K562 (cell line): ENCODE measurements around the gene ALOXE3. TPM values are rescaled to one million over a fixed set of nuclear protein-coding genes. Genes with fewer than 3 reads are reported as not detected.
A peak's percentile ranks its signal among the peaks of the same experiment; 100 is the strongest.

Experiments
- ATF7 ChIP-seq: fragments of 450-650 bp; IDR thresholded peaks from 2 replicates; pipeline ENCODE4 v1.7.1; 2014; ENCODE audit warnings: mild to moderate bottlenecking, moderate library complexity
- CXXC5 ChIP-seq: fragments of 250-450 bp; sonication (Bioruptor Pico); IDR thresholded peaks from 2 replicates; pipeline ENCODE4 v1.8.0; 2022; ENCODE audit warnings: inconsistent platforms, mild to moderate bottlenecking, moderate library complexity
- DMBX1 ChIP-seq: fragments of 250-450 bp; sonication (Bioruptor Pico); IDR thresholded peaks from 2 replicates; pipeline ENCODE4 v1.8.0; 2022; ENCODE audit warnings: inconsistent platforms, mild to moderate bottlenecking, moderate library complexity, borderline replicate concordance
- E2F3 ChIP-seq: fragments of 250-450 bp; sonication (Bioruptor Pico); IDR thresholded peaks from 2 replicates; pipeline ENCODE4 v1.4.0; 2020; ENCODE audit warnings: mild to moderate bottlenecking
- EGR1 ChIP-seq: fragments of 450-650 bp; conservative IDR thresholded peaks from 2 replicates; pipeline ENCODE4 v1.6.1; 2017; ENCODE audit warnings: mild to moderate bottlenecking
- HCFC1 ChIP-seq: IDR thresholded peaks from 2 replicates; pipeline ENCODE4 v1.6.1; 2012; ENCODE audit warnings: low read depth, low read length, improper control_type of control experiment
- JUND ChIP-seq, 2 experiments: IDR thresholded peaks; 2 replicates in 1 of 2; 3 replicates in 1 of 2; pipeline ENCODE4 v1.6.1; 2011; ENCODE audit warnings: borderline replicate concordance in 2 of 2, low read depth in 2 of 2, low read length in 2 of 2, improper control_type of control experiment in 1 of 2, missing biosample characterization in 1 of 2, missing genetic modification characterization in 1 of 2, missing genetic modification reagents in 1 of 2
- MAFF ChIP-seq: IDR thresholded peaks from 2 replicates; pipeline ENCODE4 v1.6.1; 2012; ENCODE audit warnings: low read length, improper control_type of control experiment
- MTA3 ChIP-seq: fragments of 450-650 bp; formaldehyde crosslinking; IDR thresholded peaks from 2 replicates; pipeline ENCODE4 v1.6.1; 2017; ENCODE audit warnings: mild to moderate bottlenecking, borderline replicate concordance
- NR1H2 ChIP-seq: sonication (generic); formaldehyde crosslinking; IDR thresholded peaks from 2 replicates; pipeline ENCODE4 v1.4.0; 2020; ENCODE audit warnings: mild to moderate bottlenecking, missing genetic modification reagents
- RAD21 ChIP-seq, 2 experiments: fragments of 250-450 bp in 1 of 2; fragments of 450-650 bp in 1 of 2; sonication (Bioruptor Pico) in 1 of 2; formaldehyde crosslinking in 1 of 2; IDR thresholded peaks in 1 of 2; conservative IDR thresholded peaks in 1 of 2; 2 replicates each; pipeline versions ENCODE4 v1.4.0 to v1.8.0; 2020 to 2022; ENCODE audit warnings: mild to moderate bottlenecking in 2 of 2, moderate library complexity in 1 of 2
- RB1 ChIP-seq: fragments of 450-650 bp; IDR thresholded peaks from 2 replicates; pipeline ENCODE4 v1.6.1; 2017; ENCODE audit warnings: low read depth, mild to moderate bottlenecking
- SLC30A9 ChIP-seq: fragments of 250-450 bp; sonication (Bioruptor Pico); IDR thresholded peaks from 2 replicates; pipeline ENCODE4 v1.8.0; 2022; ENCODE audit warnings: mild to moderate bottlenecking, moderate library complexity
- SMARCE1 ChIP-seq: fragments of 450-650 bp; IDR thresholded peaks from 2 replicates; pipeline ENCODE4 v1.7.1; 2016; ENCODE audit warnings: mild to moderate bottlenecking
- SMC3 ChIP-seq: conservative IDR thresholded peaks from 2 replicates; pipeline ENCODE4 v1.6.1; 2011; ENCODE audit warnings: low read depth, low read length, improper control_type of control experiment; ENCODE audit not compliant: insufficient read depth
- SREBF2 ChIP-seq: sonication (generic); formaldehyde crosslinking; IDR thresholded peaks from 2 replicates; pipeline ENCODE4 v1.4.0; 2020; ENCODE audit warnings: mild to moderate bottlenecking, missing genetic modification reagents
- ZKSCAN3 ChIP-seq: fragments of 250-450 bp; sonication (Bioruptor Pico); IDR thresholded peaks from 2 replicates; pipeline ENCODE4 v1.4.0; 2020
- ZNF212 ChIP-seq: fragments of 450-650 bp; formaldehyde crosslinking; IDR thresholded peaks from 2 replicates; pipeline ENCODE4 v1.4.0; 2020; ENCODE audit warnings: mild to moderate bottlenecking
- ZNF384 ChIP-seq: IDR thresholded peaks from 2 replicates; pipeline ENCODE4 v1.6.1; 2012; ENCODE audit warnings: low read depth, low read length, improper control_type of control experiment
- ZNF780A ChIP-seq: fragments of 250-450 bp; sonication (Bioruptor Pico); IDR thresholded peaks from 2 replicates; pipeline ENCODE4 v1.5.0; 2021; ENCODE audit warnings: mild to moderate bottlenecking
- polyA plus RNA-seq, 8 experiments: library from polyadenylated mRNA; depleted of rRNA in 4 of 8; stranded (reverse) in 5 of 8; unstranded in 3 of 8; fragments of >200 nt; fragmentation: Nextera tagmentation in 2 of 8; fragmentation: Illumina TruSeq in 1 of 8; extraction: Ambion mirVana in 2 of 8; extraction: Trizol in 1 of 8; gene quantifications; 2 replicates each; pipeline versions ENCODE4 v1.2.1 to v1.2.3, GENCODE V29; 2011 to 2014; ENCODE audit warnings: inconsistent platforms in 1 of 8, missing spikeins in 1 of 8
- total RNA-seq, 7 experiments: library from RNA; depleted of rRNA in 6 of 7; stranded (reverse); fragments of >200 nt in 6 of 7; fragmentation: Illumina TruSeq in 2 of 7; extraction: Trizol in 2 of 7; gene quantifications; 2 replicates each; pipeline versions ENCODE4 v1.2.1 to v1.2.3, GENCODE V29; 2011 to 2021; ENCODE audit warnings: low replicate concordance in 1 of 7
- TF ChIP-seq, protein P1 (sequence below), 2 experiments: IDR thresholded peaks; 2 replicates each; pipeline ENCODE4 v1.6.1; 2011; ENCODE audit warnings: borderline replicate concordance in 1 of 2, control low read depth in 1 of 2, low read depth in 1 of 2, low read length in 1 of 2, mild to moderate bottlenecking in 1 of 2, mixed read lengths in 1 of 2, moderate library complexity in 1 of 2; ENCODE audit not compliant: insufficient read depth in 1 of 2, insufficient read length in 1 of 2, poor library complexity in 1 of 2, severe bottlenecking in 1 of 2; ENCODE audit errors: extremely low read depth in 1 of 2

The ALOXE3 gene
- total and polyA plus RNA-seq, 9 of the 15 experiments (the other 6 are each of a cell fraction or from before 2014, with no cell fraction given): 0.04 TPM; not detected in 8

DNA sequence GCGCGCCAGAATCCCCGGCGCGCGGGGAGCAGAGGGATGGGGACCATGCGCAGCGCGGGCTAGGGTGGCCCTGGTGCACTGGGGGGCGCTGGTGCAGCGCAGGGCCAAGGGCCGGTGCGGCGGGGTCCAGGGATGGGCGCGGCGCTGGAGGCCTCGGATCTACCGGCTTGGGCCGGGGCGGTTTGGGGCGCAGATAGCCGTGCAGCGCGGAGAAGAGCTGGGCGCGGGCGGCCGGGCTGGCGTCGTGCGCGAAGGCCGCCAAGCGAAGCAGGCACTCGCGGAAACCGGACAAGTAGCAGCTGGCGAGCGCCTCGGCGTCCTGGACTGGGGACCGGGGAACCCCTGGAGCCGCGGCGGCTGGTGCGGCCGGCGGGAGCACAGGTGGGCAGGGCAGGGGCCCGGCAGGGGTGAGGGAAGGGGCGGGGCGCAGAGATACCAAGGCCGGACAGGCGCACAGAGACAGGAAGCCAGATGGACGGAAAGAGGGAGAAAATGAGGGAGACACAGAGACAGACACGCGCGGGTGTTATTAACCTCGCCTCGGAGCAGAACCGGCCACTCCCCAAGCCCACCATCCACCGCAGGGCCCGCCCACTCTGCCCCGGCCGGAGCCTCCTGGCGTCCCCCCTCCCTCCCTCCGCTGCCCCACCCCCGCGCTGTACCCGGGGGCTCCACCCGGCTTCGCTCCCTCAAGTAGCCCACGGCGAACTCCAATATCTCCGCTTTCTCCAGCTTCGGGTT, 3.5 kb upstream of the ALOXE3 start (continued):
- TF ChIP-seq HCFC1 (0 out of 2 replicates have a peak, but pooled peaks have one; percentile 11), ZNF212 (CRISPR knock-in tag) (no peak), SREBF2 (CRISPR knock-in tag) (no peak), DMBX1 (CRISPR knock-in tag) (no peak), JUND (IDR thresholded peaks at IDR 0.05; ENCODE audit: borderline replicate concordance, low read depth, low read length) (peak; percentile 11; the same call in 1 of the 2 replicates), JUND (tag; IDR thresholded peaks at IDR 0.05; ENCODE audit: borderline replicate concordance, low read depth, low read length) (no peak), RAD21 (CRISPR knock-in tag; conservative IDR thresholded peaks at IDR 0.05 in 1 of 2, IDR thresholded peaks at IDR 0.05 in 1 of 2) (peak; percentile 68 to 81), SMARCE1 (no peak), SLC30A9 (CRISPR knock-in tag) (no peak), NR1H2 (CRISPR knock-in tag) (no peak), E2F3 (CRISPR knock-in tag) (no peak), ATF7 (0 out of 2 replicates have a peak, but pooled peaks have one; percentile 24), MAFF (no peak), ZNF780A (no peak), MTA3 (peak; percentile 64; the same call in 1 of the 2 replicates), ZKSCAN3 (CRISPR knock-in tag) (no peak), RB1 (peak; percentile 86), SMC3 (peak; percentile 38; the same call in 1 of the 2 replicates), EGR1 (peak; percentile 7; the same call in 1 of the 2 replicates), CXXC5 (peak; percentile 59), ZNF384 (0 out of 2 replicates have a peak, but pooled peaks have one; percentile 36)
- TF ChIP-seq, protein P1, sequence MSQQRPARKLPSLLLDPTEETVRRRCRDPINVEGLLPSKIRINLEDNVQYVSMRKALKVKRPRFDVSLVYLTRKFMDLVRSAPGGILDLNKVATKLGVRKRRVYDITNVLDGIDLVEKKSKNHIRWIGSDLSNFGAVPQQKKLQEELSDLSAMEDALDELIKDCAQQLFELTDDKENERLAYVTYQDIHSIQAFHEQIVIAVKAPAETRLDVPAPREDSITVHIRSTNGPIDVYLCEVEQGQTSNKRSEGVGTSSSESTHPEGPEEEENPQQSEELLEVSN (IDR thresholded peaks at IDR 0.05; ENCODE audit: borderline replicate concordance in 1 of 2, extremely low read depth in 1 of 2, insufficient read depth in 1 of 2, insufficient read length in 1 of 2, low read depth in 1 of 2, low read length in 1 of 2, poor library complexity in 1 of 2, severe bottlenecking in 1 of 2): peak; percentile 39 to 58
